Midbrain (tissue), 1 donor: ENCODE data around the gene PPL.

Source experiments
- DNase-seq: peaks from one replicate; lab custom pipeline; 2025; lab: John Stamatoyannopoulos, UW

Gene PPL

DNA sequence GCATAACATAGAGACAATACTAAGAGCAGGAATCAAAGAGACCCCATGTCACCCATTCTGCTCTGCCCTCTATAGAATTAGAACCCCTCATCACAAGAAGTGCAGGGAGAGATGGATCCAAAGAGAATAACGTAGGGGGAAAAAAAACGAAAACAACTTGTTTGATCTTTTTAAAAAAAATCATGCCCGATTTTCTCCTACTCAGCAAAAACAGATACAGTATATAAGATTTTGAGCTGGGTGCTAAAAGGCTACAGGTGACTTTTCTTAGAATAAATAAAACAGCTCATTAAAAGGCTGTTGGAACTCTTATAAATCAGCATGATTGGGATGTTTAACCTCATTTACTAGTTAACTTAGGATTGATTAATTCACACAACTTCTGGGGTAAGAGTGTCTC lies 72.2 kb downstream of the PPL start:
- no peak for DNase-seq

DNA sequence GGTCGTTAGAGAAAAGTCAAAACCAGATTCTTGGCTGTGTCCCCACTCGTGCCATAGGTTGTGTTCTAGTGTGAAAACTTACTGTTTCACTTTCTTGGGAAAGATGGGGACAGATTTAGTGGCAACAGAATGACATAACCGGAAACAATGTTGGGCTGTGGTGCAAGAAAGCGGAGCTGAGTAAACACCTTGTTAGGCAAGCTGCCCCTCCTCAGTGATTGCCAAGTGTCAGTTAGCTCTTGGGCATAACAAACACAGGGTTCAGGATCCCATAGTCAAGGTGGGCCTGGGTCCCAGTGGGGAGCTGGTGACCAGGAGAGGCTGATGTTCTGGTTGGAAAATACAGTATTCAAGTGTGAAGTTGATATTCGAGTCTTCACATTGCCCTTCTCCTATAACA lies 74.3 kb downstream of the PPL start:
- no peak for DNase-seq

DNA sequence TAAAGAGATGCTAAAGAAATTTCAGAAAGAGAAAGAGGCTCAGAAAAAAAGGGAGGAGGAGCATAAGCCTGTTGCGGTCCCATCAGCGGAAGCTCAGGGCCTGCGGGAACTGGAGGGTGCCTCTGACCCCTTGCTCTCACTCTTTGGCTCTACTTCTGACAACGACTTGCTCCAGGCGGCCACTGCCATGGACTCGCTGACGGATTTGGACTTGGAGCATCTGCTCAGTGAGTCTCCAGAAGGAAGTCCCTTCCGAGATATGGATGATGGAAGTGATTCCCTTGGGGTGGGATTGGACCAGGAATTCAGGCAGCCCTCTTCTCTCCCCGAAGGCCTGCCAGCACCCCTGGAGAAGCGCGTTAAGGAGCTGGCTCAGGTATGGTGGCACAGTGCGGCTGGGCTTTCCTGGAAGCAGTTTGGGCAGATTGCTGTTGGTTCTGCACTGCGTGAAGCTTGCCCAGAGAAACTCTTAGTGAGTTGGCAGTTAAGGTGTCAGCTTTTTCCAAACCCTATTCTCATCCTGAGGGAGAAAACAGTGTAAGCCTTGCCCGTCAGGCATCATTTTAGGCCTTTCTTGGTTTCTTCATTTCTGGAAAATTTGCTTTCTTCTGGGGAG lies 76.1 kb downstream of the PPL start:
- no peak for DNase-seq

DNA sequence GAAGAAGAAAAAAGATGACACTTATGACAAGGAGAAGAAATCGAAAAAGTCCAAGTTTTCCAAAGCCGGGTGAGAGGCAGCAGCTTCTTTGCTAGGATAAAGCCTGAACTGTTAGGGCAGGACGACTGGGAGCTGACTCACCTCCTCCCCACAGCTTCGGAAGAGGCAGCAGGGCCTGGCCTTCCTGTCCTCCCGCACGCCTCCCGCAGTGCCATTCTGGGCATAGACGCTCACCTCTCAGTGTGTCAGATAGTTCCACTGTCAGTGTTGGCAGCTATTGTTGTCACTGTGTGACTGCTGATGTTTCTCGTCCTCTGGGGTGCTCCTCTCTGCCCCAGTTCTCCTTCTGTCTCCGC lies 77.1 kb downstream of the PPL start:
- no peak for DNase-seq

DNA sequence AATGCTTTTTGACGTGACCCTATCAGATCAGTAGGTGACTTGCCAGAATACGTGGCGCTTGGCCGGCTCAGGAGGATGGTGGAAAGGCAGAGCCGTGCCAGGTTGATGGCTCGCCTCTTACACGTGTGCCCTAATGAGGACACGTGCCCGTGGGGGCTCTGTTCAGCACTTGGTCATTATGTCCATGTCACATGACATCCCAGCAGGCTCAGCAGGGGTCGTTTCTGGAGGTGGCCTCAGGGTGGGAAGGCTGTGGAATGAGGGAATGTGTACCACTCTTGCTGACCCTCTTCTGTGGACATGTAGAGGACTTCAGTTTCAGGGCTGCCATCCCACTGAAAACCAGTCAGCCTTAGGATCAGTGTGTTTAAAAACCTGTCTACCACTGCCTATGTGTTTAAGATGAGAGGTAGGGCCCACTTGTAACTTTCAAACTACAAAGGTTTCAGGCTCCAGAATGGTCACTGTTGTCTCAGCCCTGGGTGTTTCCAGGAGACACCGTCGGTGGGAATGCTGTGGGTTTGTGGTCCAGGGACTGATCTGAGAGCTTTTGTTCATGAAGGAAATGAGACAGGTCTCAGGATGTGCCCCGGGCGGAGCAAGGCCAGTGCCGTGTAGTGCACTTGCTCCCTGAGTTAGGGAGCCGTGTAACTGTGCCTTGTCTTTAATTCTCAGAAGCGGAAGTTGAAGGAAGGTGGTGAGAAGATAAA lies 77.6 kb downstream of the PPL start:
- no peak for DNase-seq

DNA sequence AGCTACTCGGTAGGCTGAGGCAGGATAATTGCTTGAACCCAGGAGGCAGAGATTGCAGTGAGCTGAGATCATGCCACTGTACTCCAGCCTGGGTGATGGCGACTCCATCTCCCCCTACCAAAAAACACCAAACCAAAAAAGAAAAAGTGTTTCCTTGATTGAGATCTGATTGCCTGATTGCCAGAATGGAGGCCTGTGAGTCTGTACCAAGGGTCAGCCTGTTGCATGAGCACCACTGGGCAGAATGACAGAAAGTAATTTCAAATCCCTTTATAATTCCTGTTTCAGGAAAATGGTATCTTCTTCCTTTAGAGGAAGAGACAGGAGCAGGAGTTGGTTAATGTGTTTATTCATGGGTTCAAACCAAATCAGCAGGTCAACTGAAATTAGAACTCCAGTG lies 81.1 kb downstream of the PPL start:
- DNase-seq, result no peak

DNA sequence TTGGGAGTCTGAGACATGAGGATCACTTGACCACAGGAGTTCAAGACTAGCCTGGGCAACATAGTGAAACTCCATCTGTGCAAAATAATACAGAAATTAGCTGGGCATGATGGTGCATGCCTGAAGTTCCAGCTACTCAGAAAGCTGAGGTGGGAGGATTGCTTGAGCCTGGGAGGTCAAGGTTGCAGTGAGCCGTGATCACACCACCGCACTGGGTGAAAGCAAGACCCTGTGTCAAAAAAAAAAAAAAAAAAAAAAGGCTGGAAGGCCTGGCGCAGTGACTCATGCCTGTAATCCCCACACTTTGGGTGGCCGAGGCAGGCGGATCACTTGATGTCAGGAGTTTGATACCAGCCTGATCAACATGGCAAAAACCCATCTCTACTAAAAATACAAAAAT lies 81.6 kb downstream of the PPL start:
- DNase-seq, result no peak

DNA sequence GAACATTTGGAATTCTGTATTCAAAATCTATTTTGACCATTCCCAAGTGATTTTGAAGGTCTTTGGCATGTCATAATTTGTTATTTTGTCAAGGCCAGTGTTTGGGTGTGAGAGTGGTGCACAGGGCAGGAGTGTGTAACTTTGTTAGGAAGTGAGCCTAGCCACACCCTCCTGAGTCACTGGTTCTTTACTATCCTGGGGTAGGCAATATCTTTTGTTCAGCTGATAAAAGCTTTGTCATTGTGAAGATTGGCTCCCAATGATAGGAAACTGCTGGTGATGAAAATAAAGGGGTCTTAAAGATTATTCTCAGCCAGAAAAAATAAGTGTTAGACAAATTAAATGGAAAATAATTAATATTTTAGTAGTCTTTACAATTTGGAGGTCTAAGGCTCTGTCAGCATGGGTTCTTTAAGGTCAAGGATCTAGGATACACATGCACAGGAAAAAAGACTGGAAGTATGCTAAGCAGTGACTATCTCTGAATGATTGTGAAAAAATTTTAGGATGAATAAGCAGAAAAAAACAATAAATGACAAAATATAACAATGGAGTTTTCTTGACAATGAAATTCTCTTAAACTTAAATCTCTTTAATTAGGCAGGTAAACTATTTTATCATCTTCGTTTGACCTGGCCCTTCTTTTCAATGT lies 84.6 kb downstream of the PPL start:
- no peak for DNase-seq

DNA sequence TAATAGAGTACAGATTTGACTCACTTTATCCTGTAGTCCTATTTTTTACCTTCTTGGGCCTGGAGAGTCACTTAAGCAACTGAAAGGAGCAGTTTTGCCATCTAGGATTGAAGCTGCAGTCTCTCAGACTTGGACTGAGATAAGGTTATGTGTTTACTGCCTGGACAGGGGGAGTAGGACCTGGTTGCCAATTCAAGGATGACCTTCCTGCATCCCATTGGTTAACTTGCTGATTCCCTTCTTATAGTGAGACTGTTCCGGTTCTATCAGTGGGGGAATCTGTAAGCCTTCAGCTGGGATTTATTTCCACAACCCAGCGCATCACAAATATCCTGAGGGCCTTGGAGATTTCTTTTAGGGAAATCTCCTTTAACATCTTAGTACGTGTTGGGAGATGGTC lies 86.7 kb downstream of the PPL start:
- DNase-seq, result no peak

DNA sequence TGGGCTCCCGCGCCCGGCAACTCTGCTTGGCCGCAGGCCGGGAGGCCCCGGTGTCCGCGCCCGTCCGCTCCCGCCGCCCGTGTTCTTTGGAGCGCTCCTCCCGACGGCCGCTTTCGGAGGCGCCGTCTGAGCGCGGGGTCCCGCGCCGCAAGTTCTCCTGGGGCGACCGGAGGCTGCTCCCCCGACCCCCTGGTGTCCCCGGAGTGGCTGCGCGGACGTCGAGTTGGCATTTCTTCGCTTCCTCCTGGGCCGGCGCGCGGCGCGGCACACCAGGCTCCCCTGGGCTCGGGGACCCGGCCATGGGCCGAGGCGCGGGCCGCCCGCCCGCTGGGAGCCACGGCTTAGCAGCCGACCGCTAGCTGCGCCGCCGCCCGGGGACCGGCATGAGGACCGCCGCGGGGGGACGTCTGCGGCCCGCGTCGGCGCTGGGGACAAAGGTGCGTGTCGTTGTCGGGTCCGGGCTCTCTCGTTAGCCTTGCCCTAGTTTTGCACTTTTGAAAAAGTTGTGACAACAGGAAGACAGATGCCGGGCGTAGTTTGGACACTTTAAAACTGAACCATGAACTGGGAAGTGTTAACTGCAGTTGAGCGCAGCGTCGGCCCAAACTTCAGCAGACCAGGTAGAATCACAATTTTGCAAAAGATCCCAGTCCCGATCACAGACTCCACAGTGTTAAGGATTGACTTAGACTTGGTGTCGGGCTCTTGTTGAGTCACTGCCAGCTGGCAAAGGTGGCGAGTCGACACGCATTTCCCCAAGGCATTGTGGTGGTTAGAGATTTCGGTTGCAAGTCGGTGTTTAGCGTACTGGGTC lies 89.0 kb downstream of the PPL start:
- DNase-seq, result no peak

DNA sequence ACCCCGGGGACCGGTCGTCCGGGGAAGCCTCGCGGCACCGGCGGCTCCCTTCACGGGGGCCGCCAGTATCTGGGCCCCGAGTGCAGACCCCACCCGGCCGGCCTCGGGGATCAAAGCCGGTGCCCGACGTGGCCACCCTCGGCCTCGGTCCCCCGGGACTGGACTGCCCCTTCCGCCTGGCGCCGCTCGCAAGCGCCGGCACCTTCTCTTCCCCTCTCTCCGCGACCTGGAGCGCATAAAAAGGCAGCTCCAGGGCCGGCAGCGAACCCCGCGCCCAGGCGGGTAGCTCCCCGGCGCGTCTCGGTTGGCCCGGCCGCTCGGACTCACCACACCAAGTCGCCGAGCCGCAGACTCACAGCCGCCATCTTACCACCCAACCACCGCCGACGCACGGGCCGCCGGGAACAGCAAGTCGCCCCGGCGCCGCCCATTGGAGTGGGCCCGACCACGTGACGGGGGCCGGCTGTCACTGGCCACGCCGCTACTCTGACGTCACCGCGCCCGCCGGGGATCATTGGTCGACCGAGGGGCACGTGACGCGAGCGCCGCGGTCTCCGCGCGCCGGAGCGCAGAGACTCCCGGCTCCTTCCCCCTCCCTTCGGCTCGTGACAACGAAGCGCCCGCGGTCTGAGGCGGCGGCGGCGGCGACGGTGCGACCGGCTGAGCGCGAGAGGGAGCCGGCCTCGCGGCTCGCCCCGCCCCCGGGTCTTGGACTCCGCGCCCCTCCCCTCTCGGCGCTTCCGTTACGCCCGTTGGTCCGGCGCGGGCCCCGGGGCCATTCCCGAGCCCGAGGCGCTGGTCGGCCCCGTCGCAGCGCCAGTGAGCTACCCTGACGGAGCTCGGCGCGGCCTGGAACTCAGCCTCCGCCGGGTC lies 89.8 kb downstream of the PPL start, which contains the start of the genes GLYR1 and UBN1:
TSS of gene GLYR1 (minus strand) at position 388 of the 873 bp plus-strand sequence. CDS start at position 365, 23 bp downstream.
TSS of gene UBN1 (plus strand) at position 581 of the 873 bp plus-strand sequence. CDS start 5,437 bp downstream, outside the sequence.
- DNase-seq, result peak; percentile 96

DNA sequence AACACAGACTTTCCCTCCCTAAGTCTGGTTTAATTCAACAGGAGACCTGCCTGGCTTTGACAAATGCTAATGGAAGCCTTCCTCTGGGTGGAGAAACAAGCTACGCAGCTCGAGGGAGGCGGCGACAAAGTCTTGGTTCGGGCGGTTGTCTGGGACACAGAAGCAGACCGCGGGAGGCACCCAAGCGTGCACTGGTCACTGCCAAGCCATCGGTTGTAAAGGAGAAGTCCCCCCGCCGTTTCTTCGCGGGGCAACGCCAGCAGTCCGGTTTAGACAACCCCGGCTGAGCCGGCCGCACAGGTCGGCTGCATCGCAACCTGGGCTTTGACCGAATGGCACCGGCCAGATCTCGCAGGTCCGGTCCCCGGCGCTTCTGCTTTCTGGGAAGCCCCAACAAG lies 90.4 kb downstream of the PPL start:
- peak; percentile 29 for DNase-seq

DNA sequence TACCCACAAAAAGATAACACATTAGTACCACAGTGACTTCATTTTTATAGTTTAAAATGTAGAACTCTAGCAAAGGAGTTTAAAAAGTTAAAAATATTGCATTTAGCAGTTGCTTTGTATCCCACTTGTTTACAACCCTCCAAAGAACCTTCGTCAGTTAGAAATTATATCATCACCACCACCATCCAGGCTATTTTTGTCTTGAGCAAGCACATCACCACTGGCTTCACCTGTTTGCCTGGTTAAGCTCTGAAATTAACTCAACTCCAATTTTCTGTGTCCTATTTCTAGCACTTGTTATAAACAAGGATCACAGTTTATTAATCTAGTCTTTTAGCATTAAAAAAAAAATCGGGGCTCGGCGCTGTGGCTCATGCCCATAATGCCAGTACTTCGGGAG lies 96.0 kb downstream of the PPL start:
- no peak for DNase-seq

DNA sequence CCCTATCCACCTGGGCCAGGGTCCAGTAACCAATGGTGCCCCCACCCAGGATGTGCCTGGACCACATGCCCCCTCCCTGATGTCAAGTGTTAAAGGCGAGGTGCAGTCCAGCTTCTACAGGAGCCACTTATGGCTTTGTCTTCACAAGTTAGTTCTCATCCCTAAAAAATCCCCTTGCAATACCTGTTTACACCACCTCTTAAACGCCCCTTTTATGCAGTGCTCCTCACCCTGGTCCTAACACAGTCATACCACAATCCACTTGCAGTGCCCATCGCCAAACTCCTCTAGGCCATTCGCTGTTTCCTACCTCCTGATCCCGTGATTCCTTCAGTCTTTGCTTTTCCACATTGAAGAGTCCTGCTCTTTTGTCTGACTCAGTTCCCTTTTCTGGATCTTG lies 97.0 kb downstream of the PPL start:
- no peak for DNase-seq

DNA sequence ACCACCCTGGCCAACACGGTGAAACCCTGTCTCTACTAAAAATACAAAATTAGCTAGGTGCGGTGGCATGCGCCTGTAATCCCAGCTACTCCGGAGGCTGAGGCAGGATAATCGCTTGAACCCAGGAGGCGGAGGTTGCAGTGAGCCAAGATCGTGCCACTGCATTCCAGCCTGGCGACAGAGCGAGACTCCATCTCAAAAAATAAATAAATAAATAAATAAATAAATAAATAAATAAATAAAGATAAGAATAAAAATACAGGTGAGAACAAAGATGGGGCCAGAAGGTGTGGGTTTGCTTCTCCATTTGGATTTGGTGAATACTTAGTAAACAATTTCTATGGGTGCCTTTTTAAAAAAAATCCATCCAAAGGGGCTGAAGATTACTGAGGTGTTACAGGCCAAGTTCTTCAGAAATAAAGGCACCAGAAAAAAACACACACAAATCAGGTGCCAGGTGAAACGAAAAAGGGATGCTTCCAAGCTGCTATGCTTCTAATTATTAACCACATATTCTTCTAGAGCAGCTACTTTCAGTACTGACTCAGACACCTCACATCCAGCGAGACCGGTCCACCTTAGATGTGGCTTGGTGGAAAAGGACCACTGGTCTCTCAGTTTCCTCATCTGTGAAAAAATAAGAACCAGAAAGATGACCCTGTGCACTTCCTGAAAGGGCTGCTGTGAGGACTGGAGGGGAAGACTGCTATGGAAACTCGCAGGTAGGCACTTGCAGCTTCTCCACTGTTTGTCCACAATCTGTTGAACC lies 99.0 kb downstream of the PPL start:
- DNase-seq, result no peak

DNA sequence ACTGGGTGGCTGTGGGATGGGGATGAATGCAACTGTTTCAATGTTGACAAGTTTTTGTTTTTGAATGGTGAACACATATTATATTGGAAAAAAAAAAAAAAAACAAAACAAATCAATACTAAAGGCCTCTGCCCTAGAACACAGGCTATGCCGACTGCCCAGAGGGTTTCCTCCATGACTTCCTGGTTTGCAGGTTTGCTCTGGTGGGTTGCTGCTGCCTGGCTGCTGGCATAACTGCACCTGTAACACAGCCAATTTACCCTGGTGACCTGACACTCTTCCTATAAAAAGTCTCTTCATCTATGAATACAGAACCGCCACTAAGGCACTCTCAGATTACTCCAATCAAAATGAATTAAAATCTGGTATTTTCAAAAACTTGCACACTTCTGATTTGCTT lies 100.2 kb downstream of the PPL start:
- no peak for DNase-seq

DNA sequence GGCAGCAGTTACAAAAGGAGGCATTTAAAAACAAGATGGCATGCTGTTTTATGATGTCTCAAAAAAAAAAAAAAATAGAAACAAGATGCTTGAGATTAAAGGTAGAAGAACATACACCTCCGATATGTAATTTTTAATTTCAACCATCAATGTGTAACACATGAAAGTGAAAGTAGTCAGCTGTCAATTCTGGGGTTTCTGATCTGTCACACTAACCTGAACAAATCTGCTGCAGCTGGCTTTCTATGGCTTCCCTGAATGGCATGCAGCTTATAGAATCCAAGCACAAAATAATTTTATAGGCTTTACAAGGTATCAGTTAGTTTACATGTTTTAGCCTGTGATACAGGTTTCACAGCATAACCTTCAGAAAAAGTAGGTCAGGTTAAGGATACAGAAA lies 103.4 kb downstream of the PPL start:
- no peak for DNase-seq

DNA sequence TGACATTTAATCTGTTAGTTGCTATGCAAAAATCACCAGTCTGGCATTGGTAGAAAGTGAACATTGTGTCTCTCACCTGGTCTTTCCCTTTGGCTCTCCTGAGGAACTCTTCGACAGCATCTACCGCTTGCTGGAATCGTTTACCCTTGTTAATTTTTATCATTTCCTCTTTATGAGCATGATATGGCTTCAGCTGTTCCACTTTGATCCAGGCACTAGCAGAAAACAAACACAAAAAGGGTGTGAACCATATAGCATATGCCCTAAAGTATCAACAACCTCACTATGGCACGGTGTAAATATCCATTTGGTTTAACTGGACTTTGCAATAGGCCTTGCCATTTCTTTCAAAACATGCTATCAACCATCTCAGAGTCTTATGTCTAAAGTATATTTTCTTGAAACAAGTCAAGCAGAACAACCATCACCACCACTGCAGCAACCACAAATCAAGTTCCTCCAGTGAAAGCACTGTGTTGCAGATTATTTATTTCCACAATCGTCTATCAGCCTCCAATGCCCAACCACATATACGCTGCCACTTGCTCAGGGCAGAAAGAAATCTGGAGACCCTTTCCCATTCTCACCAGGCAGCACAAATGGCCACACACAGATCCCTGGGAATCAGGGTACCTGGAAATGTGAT lies 104.1 kb downstream of the PPL start:
- DNase-seq, result no peak
